ENCODE measurements around the gene EVI2A. TPM values are rescaled to one million over a fixed set of nuclear protein-coding genes. Genes with fewer than 3 reads are reported as not detected.

The EVI2A gene
- total and polyA plus RNA-seq, 2 experiments from 2014 or later = 1.3 TPM; not detected in 1

DNA sequence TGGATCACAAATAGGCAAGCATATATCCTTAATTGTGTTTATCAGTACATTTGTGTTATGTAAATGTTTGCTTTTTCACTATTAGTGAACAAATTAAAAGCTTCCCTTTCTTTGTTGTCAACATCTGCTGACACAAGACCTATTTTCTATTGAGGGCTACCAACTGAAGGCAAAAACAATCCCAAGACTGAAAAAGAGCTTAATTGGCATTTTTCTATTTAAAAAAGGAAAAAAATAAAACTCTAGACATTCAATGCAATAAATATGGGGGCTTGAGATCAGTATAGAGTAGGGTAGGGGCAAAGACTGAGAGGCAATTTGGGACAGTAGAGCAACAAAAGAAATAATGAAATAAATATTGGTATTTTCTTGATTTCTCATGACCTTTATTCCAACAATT is 48.6 kb downstream of the EVI2A start:
- Mint-ChIP-seq H3K36me3 (ENCODE audit: low read depth) (peaks cover 9% of the 10 kb centered on the region; the same call in 2 of the 3 replicates), H3K4me3 (no peak overlapping the region), H3K27ac (no peak overlapping the region), H3K9me3 (no peaks in the 10 kb centered on the region), H3K27me3 (ENCODE audit: insufficient read depth, low read depth, poor library complexity) (peaks cover 2% of the 10 kb centered on the region), H3K4me1 (peaks cover 9% of the 10 kb centered on the region; the same call in 2 of the 3 replicates)
- no peaks in the 10 kb centered on the region for H3K36me3 ChIP-seq (ENCODE audit: insufficient read depth)
- TF ChIP-seq ZNF331 (CRISPR knock-in tag; IDR thresholded peaks at IDR 0.05; ENCODE audit: low read depth) (no peak), POLR2AphosphoS5 (IDR thresholded peaks at IDR 0.05; ENCODE audit: low read depth) (no peak), STAT1 (IDR thresholded peaks at IDR 0.05; ENCODE audit: unreplicated experiment) (no peak), JUNB (IDR thresholded peaks at IDR 0.05; ENCODE audit: unreplicated experiment) (no peak), EZH2 (IDR thresholded peaks at IDR 0.05; ENCODE audit: low read depth, unreplicated experiment) (no peak), NANOG (IDR thresholded peaks at IDR 0.05; ENCODE audit: borderline replicate concordance) (no peak), EZH2phosphoT487 (IDR thresholded peaks at IDR 0.05; ENCODE audit: unreplicated experiment) (no peak), ZNF114 (CRISPR knock-in tag; IDR thresholded peaks at IDR 0.05) (no peak), CREB1 (CRISPR knock-in tag; IDR thresholded peaks at IDR 0.05; ENCODE audit: low read depth) (no peak)
- TF ChIP-seq, protein P1, sequence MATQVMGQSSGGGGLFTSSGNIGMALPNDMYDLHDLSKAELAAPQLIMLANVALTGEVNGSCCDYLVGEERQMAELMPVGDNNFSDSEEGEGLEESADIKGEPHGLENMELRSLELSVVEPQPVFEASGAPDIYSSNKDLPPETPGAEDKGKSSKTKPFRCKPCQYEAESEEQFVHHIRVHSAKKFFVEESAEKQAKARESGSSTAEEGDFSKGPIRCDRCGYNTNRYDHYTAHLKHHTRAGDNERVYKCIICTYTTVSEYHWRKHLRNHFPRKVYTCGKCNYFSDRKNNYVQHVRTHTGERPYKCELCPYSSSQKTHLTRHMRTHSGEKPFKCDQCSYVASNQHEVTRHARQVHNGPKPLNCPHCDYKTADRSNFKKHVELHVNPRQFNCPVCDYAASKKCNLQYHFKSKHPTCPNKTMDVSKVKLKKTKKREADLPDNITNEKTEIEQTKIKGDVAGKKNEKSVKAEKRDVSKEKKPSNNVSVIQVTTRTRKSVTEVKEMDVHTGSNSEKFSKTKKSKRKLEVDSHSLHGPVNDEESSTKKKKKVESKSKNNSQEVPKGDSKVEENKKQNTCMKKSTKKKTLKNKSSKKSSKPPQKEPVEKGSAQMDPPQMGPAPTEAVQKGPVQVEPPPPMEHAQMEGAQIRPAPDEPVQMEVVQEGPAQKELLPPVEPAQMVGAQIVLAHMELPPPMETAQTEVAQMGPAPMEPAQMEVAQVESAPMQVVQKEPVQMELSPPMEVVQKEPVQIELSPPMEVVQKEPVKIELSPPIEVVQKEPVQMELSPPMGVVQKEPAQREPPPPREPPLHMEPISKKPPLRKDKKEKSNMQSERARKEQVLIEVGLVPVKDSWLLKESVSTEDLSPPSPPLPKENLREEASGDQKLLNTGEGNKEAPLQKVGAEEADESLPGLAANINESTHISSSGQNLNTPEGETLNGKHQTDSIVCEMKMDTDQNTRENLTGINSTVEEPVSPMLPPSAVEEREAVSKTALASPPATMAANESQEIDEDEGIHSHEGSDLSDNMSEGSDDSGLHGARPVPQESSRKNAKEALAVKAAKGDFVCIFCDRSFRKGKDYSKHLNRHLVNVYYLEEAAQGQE (IDR thresholded peaks at IDR 0.05; ENCODE audit: unreplicated experiment) = no peak
- TF ChIP-seq, protein P2, sequence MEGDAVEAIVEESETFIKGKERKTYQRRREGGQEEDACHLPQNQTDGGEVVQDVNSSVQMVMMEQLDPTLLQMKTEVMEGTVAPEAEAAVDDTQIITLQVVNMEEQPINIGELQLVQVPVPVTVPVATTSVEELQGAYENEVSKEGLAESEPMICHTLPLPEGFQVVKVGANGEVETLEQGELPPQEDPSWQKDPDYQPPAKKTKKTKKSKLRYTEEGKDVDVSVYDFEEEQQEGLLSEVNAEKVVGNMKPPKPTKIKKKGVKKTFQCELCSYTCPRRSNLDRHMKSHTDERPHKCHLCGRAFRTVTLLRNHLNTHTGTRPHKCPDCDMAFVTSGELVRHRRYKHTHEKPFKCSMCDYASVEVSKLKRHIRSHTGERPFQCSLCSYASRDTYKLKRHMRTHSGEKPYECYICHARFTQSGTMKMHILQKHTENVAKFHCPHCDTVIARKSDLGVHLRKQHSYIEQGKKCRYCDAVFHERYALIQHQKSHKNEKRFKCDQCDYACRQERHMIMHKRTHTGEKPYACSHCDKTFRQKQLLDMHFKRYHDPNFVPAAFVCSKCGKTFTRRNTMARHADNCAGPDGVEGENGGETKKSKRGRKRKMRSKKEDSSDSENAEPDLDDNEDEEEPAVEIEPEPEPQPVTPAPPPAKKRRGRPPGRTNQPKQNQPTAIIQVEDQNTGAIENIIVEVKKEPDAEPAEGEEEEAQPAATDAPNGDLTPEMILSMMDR (conservative IDR thresholded peaks at IDR 0.05; ENCODE audit: low read depth in 2 of 2) = no peak
- TF ChIP-seq, protein P3, sequence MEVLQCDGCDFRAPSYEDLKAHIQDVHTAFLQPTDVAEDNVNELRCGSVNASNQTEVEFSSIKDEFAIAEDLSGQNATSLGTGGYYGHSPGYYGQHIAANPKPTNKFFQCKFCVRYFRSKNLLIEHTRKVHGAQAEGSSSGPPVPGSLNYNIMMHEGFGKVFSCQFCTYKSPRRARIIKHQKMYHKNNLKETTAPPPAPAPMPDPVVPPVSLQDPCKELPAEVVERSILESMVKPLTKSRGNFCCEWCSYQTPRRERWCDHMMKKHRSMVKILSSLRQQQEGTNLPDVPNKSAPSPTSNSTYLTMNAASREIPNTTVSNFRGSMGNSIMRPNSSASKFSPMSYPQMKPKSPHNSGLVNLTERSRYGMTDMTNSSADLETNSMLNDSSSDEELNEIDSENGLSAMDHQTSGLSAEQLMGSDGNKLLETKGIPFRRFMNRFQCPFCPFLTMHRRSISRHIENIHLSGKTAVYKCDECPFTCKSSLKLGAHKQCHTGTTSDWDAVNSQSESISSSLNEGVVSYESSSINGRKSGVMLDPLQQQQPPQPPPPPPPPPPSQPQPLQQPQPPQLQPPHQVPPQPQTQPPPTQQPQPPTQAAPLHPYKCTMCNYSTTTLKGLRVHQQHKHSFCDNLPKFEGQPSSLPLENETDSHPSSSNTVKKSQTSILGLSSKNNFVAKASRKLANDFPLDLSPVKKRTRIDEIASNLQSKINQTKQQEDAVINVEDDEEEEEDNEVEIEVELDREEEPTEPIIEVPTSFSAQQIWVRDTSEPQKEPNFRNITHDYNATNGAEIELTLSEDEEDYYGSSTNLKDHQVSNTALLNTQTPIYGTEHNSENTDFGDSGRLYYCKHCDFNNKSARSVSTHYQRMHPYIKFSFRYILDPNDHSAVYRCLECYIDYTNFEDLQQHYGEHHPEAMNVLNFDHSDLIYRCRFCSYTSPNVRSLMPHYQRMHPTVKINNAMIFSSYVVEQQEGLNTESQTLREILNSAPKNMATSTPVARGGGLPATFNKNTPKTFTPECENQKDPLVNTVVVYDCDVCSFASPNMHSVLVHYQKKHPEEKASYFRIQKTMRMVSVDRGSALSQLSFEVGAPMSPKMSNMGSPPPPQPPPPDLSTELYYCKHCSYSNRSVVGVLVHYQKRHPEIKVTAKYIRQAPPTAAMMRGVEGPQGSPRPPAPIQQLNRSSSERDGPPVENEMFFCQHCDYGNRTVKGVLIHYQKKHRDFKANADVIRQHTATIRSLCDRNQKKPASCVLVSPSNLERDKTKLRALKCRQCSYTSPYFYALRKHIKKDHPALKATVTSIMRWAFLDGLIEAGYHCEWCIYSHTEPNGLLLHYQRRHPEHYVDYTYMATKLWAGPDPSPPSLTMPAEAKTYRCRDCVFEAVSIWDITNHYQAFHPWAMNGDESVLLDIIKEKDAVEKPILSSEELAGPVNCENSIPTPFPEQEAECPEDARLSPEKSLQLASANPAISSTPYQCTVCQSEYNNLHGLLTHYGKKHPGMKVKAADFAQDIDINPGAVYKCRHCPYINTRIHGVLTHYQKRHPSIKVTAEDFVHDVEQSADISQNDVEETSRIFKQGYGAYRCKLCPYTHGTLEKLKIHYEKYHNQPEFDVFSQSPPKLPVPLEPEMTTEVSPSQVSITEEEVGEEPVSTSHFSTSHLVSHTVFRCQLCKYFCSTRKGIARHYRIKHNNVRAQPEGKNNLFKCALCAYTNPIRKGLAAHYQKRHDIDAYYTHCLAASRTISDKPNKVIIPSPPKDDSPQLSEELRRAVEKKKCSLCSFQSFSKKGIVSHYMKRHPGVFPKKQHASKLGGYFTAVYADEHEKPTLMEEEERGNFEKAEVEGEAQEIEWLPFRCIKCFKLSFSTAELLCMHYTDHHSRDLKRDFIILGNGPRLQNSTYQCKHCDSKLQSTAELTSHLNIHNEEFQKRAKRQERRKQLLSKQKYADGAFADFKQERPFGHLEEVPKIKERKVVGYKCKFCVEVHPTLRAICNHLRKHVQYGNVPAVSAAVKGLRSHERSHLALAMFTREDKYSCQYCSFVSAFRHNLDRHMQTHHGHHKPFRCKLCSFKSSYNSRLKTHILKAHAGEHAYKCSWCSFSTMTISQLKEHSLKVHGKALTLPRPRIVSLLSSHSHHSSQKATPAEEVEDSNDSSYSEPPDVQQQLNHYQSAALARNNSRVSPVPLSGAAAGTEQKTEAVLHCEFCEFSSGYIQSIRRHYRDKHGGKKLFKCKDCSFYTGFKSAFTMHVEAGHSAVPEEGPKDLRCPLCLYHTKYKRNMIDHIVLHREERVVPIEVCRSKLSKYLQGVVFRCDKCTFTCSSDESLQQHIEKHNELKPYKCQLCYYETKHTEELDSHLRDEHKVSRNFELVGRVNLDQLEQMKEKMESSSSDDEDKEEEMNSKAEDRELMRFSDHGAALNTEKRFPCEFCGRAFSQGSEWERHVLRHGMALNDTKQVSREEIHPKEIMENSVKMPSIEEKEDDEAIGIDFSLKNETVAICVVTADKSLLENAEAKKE (CRISPR knock-in tag; IDR thresholded peaks at IDR 0.05) = no peak
- TF ChIP-seq, protein P4, sequence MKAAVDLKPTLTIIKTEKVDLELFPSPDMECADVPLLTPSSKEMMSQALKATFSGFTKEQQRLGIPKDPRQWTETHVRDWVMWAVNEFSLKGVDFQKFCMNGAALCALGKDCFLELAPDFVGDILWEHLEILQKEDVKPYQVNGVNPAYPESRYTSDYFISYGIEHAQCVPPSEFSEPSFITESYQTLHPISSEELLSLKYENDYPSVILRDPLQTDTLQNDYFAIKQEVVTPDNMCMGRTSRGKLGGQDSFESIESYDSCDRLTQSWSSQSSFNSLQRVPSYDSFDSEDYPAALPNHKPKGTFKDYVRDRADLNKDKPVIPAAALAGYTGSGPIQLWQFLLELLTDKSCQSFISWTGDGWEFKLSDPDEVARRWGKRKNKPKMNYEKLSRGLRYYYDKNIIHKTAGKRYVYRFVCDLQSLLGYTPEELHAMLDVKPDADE (IDR thresholded peaks at IDR 0.05) = no peak
- H3K79me2 ChIP-seq (replicated peaks; ENCODE audit: insufficient read depth) = no peaks in the 10 kb centered on the region
- H2AFZ ChIP-seq = no peak overlapping the region
- 0 out of 2 replicates have a peak, but pooled peaks cover 4% of the 10 kb centered on the region for H3K4me1 ChIP-seq (ENCODE audit: insufficient read depth)
- no peak for DNase-seq (ENCODE audit: low spot score)
- no peaks in the 10 kb centered on the region for H4K20me1 ChIP-seq (replicated peaks; ENCODE audit: insufficient read depth)
- no peaks in the 10 kb centered on the region for H3K27me3 ChIP-seq (ENCODE audit: insufficient read depth)
- ATAC-seq = no peak
- no peaks in the 10 kb centered on the region for H3K9me2 ChIP-seq (ENCODE audit: insufficient read depth)
- no peak overlapping the region for H3K4me3 ChIP-seq
- no peaks in the 10 kb centered on the region for H3F3A ChIP-seq (replicated peaks; ENCODE audit: low read depth)
- H3K4me2 ChIP-seq = no peak overlapping the region
- no peak overlapping the region for H3K27ac ChIP-seq (ENCODE audit: low read depth)

Data from GM23338 (cell line).